Naive thymus-derived CD8-positive, alpha-beta T cell (primary cell): ENCODE data around the gene STAT5A. TPM values are rescaled to one million over a fixed set of nuclear protein-coding genes. Genes with fewer than 3 reads are reported as not detected.

Source experiments
- ATAC-seq, 2 donors: fragments of 150-1000 bp; cut with Tn5 transposase in 1 of 2; sonication (Bioruptor Pico), chemical (Tn5 transposase) in 1 of 2; 1 replicate in 1 of 2; 2 replicates in 1 of 2; pipeline ENCODE4 v1.10.0; 2021; ENCODE audit warnings: mild to moderate bottlenecking in 2 of 2, moderate library complexity in 2 of 2
- POLR2A ChIA-PET: fragments of 350-600 bp; sonication (Branson Sonifier 250); formaldehyde crosslinking; loops from one replicate; lab custom pipeline; 2021; ENCODE audit warnings: antibody characterized with exemption; lab: Charles Lee
- DNase-seq, 10 donors: peaks; one replicate each; pipeline versions ENCODE4 v3.0.0 to v3.0.0-alpha.2; 2020 to 2022
- H3K27ac Mint-ChIP-seq, 10 donors: one replicate each; pipeline ENCODE4 v1.8.0; 2020 to 2022; ENCODE audit warnings: mild to moderate bottlenecking in 10 of 10, mixed read lengths in 10 of 10, moderate library complexity in 4 of 10, inconsistent platforms in 1 of 10
- H3K27me3 Mint-ChIP-seq, 5 donors: one replicate each; pipeline ENCODE4 v1.8.0; 2021 to 2022; ENCODE audit warnings: mixed read lengths in 5 of 5
- H3K36me3 Mint-ChIP-seq, 3 donors: one replicate each; pipeline ENCODE4 v1.8.0; 2020 to 2022; ENCODE audit warnings: mixed read lengths in 3 of 3, mild to moderate bottlenecking in 2 of 3, inconsistent platforms in 1 of 3
- H3K4me1 Mint-ChIP-seq, 4 donors: one replicate each; pipeline ENCODE4 v1.8.0; 2021 to 2022; ENCODE audit warnings: mixed read lengths in 4 of 4
- H3K4me3 Mint-ChIP-seq, 10 donors: one replicate each; pipeline ENCODE4 v1.8.0; 2020 to 2022; ENCODE audit warnings: mild to moderate bottlenecking in 10 of 10, mixed read lengths in 10 of 10, moderate library complexity in 6 of 10, inconsistent platforms in 1 of 10
- H3K9me3 Mint-ChIP-seq, 9 donors: one replicate each; pipeline ENCODE4 v1.8.0; 2020 to 2022; ENCODE audit warnings: mixed read lengths in 9 of 9, mild to moderate bottlenecking in 3 of 9, inconsistent platforms in 1 of 9, moderate library complexity in 1 of 9
- polyA plus RNA-seq, 3 donors: library from polyadenylated mRNA; unstranded; fragments of 300-500 nt; fragmentation: Illumina TruSeq; gene quantifications; one replicate each; pipeline ENCODE4 v1.2.3, GENCODE V29; 2021
- total RNA-seq, 8 experiments: library from RNA in 2 of 8; stranded (reverse) in 2 of 8; gene quantifications; one replicate each; pipeline ENCODE4 v1.2.3 and lab custom pipeline; 2021 to 2026

STAT5A gene
- total and polyA plus RNA-seq, 5 experiments from 2014 or later, result 59.6 to 122 (median 115) TPM

DNA sequence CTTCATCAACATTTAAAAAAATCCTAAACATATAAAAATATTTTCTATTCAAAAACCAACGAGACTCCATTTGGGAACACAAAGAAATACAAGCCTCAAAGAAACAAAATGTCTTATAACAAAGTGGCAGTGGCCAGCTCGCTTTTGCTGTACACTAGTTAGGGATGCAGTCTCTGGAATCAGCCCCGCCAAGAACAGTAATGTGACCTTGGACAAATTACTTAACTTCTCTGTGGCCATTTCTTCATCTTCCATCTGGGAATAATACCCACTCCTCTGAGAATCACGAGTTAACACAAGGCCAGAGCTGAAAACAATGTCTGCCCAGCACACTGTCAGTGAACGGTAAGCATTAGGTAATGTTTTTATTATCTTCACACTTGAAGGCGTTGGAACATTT, 17.7 kb upstream of the STAT5A start:
- peaks cover 31 to 89% (median 82%) of the 10 kb centered on the region in 4 donors for H3K4me1 Mint-ChIP-seq
- peak overlapping the region in 9 of 10 donors; percentile 4 to 98 (median 79) for H3K27ac Mint-ChIP-seq
- no peaks in the 10 kb centered on the region for H3K9me3 Mint-ChIP-seq
- H3K4me3 Mint-ChIP-seq, result peak overlapping the region in 2 of 10 donors; percentile 25 to 98
- no peak for ATAC-seq
- H3K27me3 Mint-ChIP-seq, result no peaks in the 10 kb centered on the region
- peaks cover 0 to 4% (median under 1%) of the 10 kb centered on the region in 3 donors for H3K36me3 Mint-ChIP-seq
- POLR2A ChIA-PET, result interaction anchor here (4.1 to 4.2 kb wide), 2 partner anchors 17 to 21 kb away, joined by 25 to 46 read pairs; partner anchors contain the start of gene STAT5A
- no peak for DNase-seq

DNA sequence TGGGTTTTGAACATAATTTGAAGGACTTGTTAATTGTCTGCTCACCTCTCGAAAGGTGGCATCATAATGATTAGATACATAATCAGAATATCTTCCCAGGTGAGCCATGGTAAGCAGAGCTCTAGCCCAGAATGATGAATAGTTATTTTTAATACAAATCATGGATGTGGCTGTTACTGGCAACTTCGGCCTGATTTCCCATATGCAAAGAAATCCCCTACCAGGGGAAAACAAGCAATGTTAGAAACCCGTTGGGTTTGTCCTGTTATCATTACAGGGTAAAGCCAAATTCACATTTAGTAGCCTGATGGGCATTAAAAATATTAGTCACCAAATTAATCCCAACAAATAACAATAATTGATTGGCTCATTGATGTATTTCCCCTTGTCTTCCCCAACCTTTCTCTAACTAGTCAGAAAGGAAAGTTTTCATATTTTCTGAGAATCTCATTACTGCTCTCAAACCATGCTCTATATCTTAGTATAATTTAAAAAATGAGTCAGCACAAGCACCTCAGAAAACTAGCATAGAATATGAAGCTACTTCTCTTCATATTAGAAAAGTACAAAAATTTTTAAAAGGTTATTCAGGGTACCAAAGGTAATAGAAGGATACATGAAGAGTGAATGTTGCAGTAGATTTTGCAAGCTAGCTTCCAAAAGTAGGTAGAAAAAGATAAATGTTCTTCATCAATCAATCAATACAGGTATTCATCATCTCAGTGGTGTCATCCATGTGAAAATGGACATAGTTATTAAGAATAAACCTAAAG, 17.1 kb upstream of the STAT5A start:
- POLR2A ChIA-PET, result interaction anchor here (0.6 to 6.7 kb wide), 4 partner anchors 14 to 22 kb away, joined by 3 to 142 read pairs (median 36); partner anchors contain the start of gene STAT5A
- H3K36me3 Mint-ChIP-seq, result peaks cover 0 to 4% (median 0%) of the 10 kb centered on the region in 3 donors
- ATAC-seq, result no peak

DNA sequence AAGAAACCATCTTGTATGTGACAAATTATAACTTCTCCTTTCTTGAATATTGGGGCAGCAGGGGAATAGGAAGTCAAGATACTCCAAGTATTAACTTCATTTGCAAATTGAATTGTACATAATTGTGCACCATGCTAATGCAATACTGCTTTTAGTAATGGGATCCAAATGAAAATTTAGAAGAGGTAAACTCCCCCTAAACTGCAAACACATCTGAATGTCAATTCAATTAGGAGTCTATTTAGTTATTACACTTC, 16.6 kb upstream of the STAT5A start:
- H3K36me3 Mint-ChIP-seq, result peaks cover 0 to 4% (median 0%) of the 10 kb centered on the region in 3 donors
- no peaks in the 10 kb centered on the region for H3K27me3 Mint-ChIP-seq
- peak overlapping the region; percentile 86 to 98 (median 92) for H3K27ac Mint-ChIP-seq
- H3K4me3 Mint-ChIP-seq, result peak overlapping the region in 9 of 10 donors; percentile 6 to 98 (median 79)
- H3K4me1 Mint-ChIP-seq, result peaks cover 31 to 83% (median 81%) of the 10 kb centered on the region in 4 donors
- DNase-seq, result no peak
- ATAC-seq, result no peak
- no peaks in the 10 kb centered on the region for H3K9me3 Mint-ChIP-seq
- POLR2A ChIA-PET, result interaction anchor here (0.6 to 6.7 kb wide), 3 partner anchors 14 to 23 kb away, joined by 3 to 142 read pairs (median 25); partner anchors contain the start of gene STAT5A

More for the DNA sequence above, 17.1 kb upstream of the STAT5A start:
- DNase-seq, result no peak
- Mint-ChIP-seq H3K4me1 (peaks cover 31 to 86% (median 83%) of the 10 kb centered on the region in 4 donors), H3K9me3 (no peaks in the 10 kb centered on the region), H3K4me3 (peak overlapping the region in 9 of 10 donors; percentile 6 to 98 (median 79)), H3K27me3 (no peaks in the 10 kb centered on the region), H3K27ac (peak overlapping the region; percentile 86 to 98 (median 92))

DNA sequence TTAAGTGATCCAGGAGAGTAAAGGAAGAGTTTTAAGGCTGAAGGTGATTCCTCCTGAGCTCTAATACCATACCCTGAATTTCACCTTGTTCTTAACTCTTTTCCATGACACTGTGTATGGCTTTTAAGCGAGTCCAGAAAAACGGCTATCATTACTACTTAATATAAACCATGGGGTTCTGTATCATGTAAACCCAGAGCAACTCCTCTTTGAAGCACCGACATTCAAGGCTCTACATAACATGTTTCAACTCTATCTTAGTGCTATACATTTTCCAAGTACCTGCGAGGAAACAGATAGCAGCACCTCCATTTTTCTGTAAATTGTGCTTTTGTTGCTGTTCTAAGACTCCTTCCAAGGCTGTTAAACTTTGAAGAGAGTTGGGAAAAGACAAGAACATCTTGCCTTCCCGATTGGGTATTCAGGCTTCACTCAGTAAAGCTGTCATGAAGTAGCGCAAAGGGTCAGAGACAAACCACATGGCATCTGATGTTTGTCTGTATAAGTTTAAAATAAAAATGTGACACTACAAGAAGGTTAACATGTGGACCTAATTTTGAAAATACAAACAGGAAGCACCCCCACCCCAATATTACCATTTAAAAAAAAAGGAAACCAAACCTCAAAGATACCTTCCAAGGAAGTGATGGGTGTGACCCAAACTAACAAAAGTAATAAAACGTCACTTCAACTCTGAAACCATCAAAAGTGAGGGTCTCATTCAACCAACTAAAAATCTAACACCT, 16.0 kb upstream of the STAT5A start:
- POLR2A ChIA-PET, result interaction anchor here (0.6 to 6.7 kb wide), 5 partner anchors 13 to 23 kb away, joined by 3 to 142 read pairs (median 25); partner anchors contain the start of gene STAT5A
- peak in 3 of 10 donors; percentile 44 to 54 (median 46) for DNase-seq
- H3K27ac Mint-ChIP-seq, result peak overlapping the region; percentile 86 to 98 (median 92)
- peaks cover 33 to 82% (median 81%) of the 10 kb centered on the region in 4 donors for H3K4me1 Mint-ChIP-seq
- peak overlapping the region; percentile 47 to 98 (median 80) for H3K4me3 Mint-ChIP-seq
- H3K36me3 Mint-ChIP-seq, result peaks cover 0 to 4% (median 0%) of the 10 kb centered on the region in 3 donors
- no peaks in the 10 kb centered on the region for H3K27me3 Mint-ChIP-seq
- H3K9me3 Mint-ChIP-seq, result no peaks in the 10 kb centered on the region
- no peak for ATAC-seq

DNA sequence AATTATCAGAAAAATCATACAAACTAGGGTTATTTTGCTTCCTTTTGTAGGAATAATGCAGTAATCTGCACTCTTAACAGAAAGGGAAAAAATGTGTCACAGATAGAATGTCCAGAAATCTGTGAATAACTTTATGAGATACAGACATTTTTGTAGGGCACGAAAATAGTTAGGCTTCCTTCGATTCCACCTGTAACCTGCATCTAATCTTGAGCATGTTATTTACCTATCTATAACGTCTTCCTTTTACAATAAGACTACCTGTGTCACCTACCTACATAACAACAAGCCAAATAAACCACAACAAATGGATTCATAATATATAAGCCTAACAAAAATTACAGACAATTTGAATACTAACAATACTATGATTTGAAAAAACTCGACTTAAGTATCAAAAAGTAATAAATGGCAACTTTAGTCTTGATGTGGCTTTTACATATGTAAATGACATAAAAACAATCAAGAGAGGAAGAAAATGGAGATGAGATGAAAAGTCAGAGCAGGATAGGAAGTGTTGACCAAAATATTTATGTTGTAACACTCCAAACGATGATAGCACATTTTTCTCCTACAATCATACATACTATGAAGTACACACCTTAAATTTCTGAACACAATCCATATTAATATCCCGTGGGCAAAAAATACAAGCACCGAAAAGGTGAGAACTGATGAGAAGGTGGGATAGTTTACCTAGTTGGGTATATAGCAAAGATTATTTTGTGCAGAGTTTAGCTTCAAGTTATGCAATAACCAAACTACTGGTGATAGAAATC, 14.6 kb upstream of the STAT5A start:
- H3K9me3 Mint-ChIP-seq, result no peaks in the 10 kb centered on the region
- peak overlapping the region; percentile 86 to 98 (median 95) for H3K27ac Mint-ChIP-seq
- H3K36me3 Mint-ChIP-seq, result peaks cover 0 to 2% (median 0%) of the 10 kb centered on the region in 3 donors
- peaks cover 33 to 82% (median 76%) of the 10 kb centered on the region in 4 donors for H3K4me1 Mint-ChIP-seq
- peak overlapping the region; percentile 73 to 100 (median 91) for H3K4me3 Mint-ChIP-seq
- DNase-seq (peak in 2 of 10 donors; percentile 25 to 31), ATAC-seq (no peak)
- POLR2A ChIA-PET, result interaction anchor here (0.6 to 6.7 kb wide), 9 partner anchors 14 to 1418 kb away, joined by 3 to 142 read pairs (median 7); partner anchors contain the start of genes GHDC, STAT3 and STAT5A
- H3K27me3 Mint-ChIP-seq, result no peaks in the 10 kb centered on the region

DNA sequence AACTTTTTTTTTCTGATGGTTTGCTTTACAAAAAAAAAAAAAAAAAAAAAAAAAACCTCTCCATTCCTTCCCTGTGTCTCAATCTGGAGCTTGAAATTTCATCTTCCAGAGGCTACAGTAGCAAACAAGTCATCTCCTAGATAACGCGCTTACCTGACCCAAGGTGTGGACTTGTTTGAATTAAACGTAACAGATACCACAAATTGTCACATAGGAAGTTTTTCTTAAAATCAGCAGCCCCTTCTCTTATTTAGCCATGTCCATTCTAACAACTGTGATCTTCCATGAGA, 14.1 kb upstream of the STAT5A start:
- Mint-ChIP-seq H3K36me3 (peaks cover 0 to 2% (median 0%) of the 10 kb centered on the region in 3 donors), H3K27me3 (no peaks in the 10 kb centered on the region), H3K9me3 (no peaks in the 10 kb centered on the region), H3K4me3 (peak overlapping the region; percentile 86 to 100 (median 96)), H3K27ac (peak overlapping the region; percentile 94 to 98 (median 96)), H3K4me1 (peaks cover 32 to 80% (median 71%) of the 10 kb centered on the region in 4 donors)
- ATAC-seq (no peak), DNase-seq (no peak)
- POLR2A ChIA-PET, result interaction anchor here (0.6 to 6.7 kb wide), 12 partner anchors 13 to 1419 kb away, joined by 3 to 142 read pairs (median 7); partner anchors contain the start of genes GHDC, STAT3 and STAT5A

DNA sequence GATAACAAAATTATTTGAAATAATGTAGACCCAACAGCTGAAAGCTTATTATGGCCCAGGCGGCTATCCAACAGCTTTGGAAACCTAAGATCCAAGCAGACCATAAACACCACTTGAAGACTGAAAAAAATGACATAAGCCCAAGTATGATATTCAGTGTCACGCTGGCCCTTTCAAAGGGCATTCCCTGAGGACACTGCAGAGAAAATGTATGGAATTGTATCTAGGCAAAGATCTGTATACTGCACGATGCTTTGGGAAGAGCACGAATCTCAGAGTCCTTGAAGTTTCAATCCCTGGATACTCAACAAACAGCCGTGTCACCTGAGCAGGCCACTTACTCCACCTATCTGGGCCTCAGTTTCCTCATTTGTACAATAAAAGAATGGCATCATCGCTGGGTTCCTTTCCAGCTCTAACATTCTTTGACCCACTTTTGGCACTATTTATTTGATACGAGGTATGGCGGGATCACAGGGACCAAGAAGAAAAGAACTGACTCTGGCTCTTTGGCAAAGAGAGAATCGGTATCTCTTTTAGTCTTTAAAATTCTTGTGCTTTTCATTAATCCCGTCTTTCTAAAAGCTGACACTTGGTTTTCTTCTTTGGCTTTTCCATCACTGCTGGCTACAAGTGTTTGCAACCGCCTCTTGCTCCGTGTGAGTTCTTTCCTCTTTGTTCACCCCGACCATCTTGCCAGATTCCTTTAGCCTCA, 13.3 kb upstream of the STAT5A start:
- POLR2A ChIA-PET, result interaction anchor here (0.6 to 6.7 kb wide), 15 partner anchors 9 to 262 kb away, joined by 3 to 142 read pairs (median 4); partner anchors contain the start of genes DNAJC7, GHDC, NAGLU and STAT3
- Mint-ChIP-seq H3K4me1 (peaks cover 34 to 72% (median 64%) of the 10 kb centered on the region in 4 donors), H3K27me3 (no peaks in the 10 kb centered on the region), H3K27ac (peak overlapping the region; percentile 94 to 98 (median 96)), H3K4me3 (peak overlapping the region; percentile 86 to 100 (median 96)), H3K36me3 (peaks cover 0 to 2% (median 0%) of the 10 kb centered on the region in 3 donors), H3K9me3 (no peaks in the 10 kb centered on the region)
- ATAC-seq (no peak), DNase-seq (peak in 1 of 10 donors; percentile 19)

DNA sequence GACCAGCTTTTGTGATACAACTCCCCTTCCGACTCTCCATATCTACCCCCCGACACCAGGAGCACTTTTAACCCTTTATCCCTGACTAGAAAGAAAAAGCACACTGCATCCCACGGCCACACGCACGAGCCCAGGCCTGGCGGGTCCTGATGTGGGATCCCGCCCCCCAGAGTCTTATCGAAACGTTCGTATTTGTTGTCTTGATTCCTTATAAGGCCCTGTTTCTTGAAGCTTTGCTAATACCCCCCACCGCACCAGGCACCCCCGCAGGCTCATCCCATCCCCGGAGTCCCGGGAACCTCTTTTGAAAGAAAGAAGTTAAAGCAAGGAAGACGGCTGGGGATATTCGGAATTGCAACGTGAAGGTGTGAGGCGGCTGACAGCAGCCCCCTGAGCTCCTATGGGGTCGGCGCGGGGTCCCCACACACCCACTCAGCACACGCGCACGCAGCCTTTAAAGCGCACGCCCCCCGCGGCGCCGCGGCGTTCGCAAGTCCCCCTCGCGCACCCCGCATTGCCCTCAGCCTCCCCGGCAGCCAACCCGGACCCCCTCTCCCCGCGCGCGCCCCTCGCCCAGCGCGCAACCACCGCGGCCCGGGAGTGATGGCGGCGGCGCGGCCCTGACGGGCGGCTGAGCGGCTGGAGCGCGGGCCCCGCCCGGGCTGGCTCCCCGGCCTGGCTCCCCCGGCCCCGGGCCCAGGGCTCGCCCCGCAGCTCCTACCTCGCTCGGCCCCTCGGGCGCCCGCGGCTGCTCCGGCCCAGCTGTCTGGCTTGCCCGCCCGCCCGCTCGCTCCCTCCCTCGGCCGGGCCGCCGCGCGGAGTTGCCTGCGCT, 12.6 kb upstream of the STAT5A start:
- Mint-ChIP-seq H3K36me3 (peaks cover 0 to under 1% (median 0%) of the 10 kb centered on the region in 3 donors), H3K9me3 (no peaks in the 10 kb centered on the region), H3K27ac (peak overlapping the region; percentile 94 to 98 (median 96)), H3K4me1 (peaks cover 33 to 64% (median 57%) of the 10 kb centered on the region in 4 donors), H3K4me3 (peak overlapping the region; percentile 86 to 100 (median 96)), H3K27me3 (no peaks in the 10 kb centered on the region)
- POLR2A ChIA-PET, result interaction anchor here (0.6 to 6.7 kb wide), 13 partner anchors 10 to 261 kb away, joined by 3 to 142 read pairs (median 4); partner anchors contain the start of genes DNAJC7, GHDC, NAGLU and STAT3
- peak; percentile 56 to 59 for ATAC-seq
- peak in 8 of 10 donors; percentile 20 to 72 (median 54) for DNase-seq

DNA sequence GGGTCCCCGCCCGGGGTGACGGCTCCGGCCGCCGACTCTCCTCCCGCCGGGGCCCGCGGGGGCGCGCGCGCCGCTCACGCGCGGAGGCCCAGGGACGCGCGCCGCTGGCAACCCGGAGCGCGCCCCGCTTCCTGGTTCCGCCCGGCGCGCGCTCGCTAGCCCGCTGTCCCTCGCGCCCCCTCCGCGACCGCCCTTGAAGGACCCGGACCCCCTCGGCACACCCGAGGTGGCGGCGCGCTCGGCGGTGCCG, 12.0 kb upstream of the STAT5A start, which contains the start of gene STAT5B:
Gene STAT5B, minus strand, starts transcription at position 33 of the 250 bp plus-strand sequence. CDS start 44,264 bp downstream, outside the sequence.
- H3K4me1 Mint-ChIP-seq, result peaks cover 31 to 59% (median 52%) of the 10 kb centered on the region in 4 donors
- peak within 1 kb of the TSS; percentile 86 to 100 (median 96) for H3K4me3 Mint-ChIP-seq
- peak within 1 kb of the TSS; percentile 94 to 98 (median 96) for H3K27ac Mint-ChIP-seq
- no peaks in the 10 kb centered on the region for H3K27me3 Mint-ChIP-seq
- peak in 9 of 10 donors; percentile 51 to 83 (median 69) for DNase-seq
- ATAC-seq, result peak; percentile 53 to 57
- no peaks in the 10 kb centered on the region for H3K36me3 Mint-ChIP-seq
- POLR2A ChIA-PET, result interaction anchor here (1.4 to 6.7 kb wide), 6 partner anchors 10 to 258 kb away, joined by 3 to 142 read pairs (median 22); partner anchors contain the start of genes DNAJC7, GHDC and STAT5A
- no peaks in the 10 kb centered on the region for H3K9me3 Mint-ChIP-seq

DNA sequence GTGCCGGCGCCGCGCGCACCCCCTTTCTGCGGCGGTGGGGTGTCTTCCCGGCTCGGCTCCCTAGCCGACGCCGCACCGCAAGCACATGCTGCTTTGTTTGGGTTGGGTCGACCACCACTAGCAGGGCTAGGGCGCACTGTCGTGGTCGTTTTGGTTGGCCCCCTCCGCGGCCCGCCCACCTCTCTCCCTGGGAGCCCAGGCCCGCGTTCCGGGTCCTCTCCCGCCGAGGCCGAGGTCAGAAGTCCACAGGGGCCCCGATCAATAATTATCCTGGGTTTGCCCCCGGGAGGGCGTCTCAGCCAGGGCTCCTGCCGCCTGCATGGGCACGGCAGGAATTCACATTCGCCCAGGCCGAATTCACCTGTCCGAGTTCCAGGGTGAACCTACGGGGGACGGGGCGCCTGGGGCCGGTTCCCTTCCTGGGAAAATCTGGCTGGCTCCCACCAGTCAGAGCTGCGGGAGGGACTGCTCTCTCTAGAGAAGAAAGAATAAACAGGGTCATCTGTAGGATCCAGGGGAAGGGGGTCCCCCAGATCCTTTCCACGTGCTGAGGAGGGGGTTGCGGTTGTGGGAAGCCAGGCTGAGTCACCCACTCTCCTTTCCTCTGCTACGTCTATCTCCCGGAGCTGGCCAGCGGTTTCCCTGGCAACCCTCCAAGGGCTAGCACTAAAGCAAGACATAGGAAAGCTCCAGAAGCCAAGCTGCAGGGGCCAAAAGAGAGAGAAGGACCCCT, 11.5 kb upstream of the STAT5A start:
- POLR2A ChIA-PET, result interaction anchor here (0.9 to 6.7 kb wide), 9 partner anchors 9 to 259 kb away, joined by 3 to 142 read pairs (median 11); partner anchors contain the start of genes DNAJC7, GHDC, STAT3 and STAT5A
- Mint-ChIP-seq H3K36me3 (no peaks in the 10 kb centered on the region), H3K4me3 (peak overlapping the region; percentile 73 to 86 (median 82)), H3K27me3 (no peaks in the 10 kb centered on the region), H3K4me1 (peaks cover 29 to 54% (median 47%) of the 10 kb centered on the region in 4 donors), H3K27ac (peak overlapping the region; percentile 71 to 96 (median 88)), H3K9me3 (no peaks in the 10 kb centered on the region)
- DNase-seq (peak in 1 of 10 donors; percentile 69), ATAC-seq (peak; percentile 50 to 60)
